Measurements from ENCODE around the gene GTPBP6.

The GTPBP6 gene

DNA sequence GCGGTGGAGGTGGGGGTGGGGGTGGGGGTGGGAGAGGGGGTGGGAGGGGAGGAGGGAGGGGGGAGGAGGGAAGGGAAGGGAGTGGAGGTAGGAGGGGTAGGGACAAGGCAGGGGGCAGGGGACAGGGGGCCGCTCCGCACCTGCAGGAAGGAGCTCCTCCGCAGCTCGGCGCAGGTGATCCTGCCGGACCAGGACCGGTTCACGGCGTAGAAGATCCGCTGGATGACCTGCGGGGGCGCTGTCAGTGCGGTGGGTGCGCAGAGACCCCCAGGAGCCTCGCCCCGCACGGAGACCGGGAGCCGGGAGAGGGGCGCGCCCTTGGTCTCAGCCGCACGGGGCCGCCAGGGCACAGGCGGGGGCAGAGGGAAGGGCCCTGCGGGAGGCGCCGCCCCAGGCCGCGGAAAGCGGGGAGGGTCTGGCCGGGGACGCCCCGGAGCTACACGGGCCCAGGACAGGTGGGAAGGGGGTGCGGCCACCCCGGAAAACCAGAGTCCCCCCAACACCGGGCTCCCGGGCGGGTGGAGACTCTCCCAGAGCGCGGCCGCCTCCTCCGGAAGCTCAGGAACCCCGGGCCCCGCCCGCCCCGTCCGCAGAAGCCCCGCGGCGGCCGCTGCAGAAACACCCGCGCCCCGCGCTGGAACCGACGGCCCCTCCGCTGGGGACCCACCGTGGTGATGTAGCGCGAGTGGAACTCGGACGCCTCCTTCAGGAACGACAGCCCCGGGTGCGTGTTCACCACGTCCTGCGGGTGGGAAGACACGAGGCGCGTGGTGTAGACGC lies 27.6 kb upstream of the GTPBP6 start:
- TF ChIP-seq, protein P1, sequence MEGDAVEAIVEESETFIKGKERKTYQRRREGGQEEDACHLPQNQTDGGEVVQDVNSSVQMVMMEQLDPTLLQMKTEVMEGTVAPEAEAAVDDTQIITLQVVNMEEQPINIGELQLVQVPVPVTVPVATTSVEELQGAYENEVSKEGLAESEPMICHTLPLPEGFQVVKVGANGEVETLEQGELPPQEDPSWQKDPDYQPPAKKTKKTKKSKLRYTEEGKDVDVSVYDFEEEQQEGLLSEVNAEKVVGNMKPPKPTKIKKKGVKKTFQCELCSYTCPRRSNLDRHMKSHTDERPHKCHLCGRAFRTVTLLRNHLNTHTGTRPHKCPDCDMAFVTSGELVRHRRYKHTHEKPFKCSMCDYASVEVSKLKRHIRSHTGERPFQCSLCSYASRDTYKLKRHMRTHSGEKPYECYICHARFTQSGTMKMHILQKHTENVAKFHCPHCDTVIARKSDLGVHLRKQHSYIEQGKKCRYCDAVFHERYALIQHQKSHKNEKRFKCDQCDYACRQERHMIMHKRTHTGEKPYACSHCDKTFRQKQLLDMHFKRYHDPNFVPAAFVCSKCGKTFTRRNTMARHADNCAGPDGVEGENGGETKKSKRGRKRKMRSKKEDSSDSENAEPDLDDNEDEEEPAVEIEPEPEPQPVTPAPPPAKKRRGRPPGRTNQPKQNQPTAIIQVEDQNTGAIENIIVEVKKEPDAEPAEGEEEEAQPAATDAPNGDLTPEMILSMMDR (IDR thresholded peaks at IDR 0.05; ENCODE audit: control insufficient read depth, extremely low read depth, insufficient read depth): no peak
- no peak overlapping the region for H3K4me3 ChIP-seq (ENCODE audit: low read depth, low read length)
- DNase-seq (ENCODE audit: low read depth): no peak

DNA sequence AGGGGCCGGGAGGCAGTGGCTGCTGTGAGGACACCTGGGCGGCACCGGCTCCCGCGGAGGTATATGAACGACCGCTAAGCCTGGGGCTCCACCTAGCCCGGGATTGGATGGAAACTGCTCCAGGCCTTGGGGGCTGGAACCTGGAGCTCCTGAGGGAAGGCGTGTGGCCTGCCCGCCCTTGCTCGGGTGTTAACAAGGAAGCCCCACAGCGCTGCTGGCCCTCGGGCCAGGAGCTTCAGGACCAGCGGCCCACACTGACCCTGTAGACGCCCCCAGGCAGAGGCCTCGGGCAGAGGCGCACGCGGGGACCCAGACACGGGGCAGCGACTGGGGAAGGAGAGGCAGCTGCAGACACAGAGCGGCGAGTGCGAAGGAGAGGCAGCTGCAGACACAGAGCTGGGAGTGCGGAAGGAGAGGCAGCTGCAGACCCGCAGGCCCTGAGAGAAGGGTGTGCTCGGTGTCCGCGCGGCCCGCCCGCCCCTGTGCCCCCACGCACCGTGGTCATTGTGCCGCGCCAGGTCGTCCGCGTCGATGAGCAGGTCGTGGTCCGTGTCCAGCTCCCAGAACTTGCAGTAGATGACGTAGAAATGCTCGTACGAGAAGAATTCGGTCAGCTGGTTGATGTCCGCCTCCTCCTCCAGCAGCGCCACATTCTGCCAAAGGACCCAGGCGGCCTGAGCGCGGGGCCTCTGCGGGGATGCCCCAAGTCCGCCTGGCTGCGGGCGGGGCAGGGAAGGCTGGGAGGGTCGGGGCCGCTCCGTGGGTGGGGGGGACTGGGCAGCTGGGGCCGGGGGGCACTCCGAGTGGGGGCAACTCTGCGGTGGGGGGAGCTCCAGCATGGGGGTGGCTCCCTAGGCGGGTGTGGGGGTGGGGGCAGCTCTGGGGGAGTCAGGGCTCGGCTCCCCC lies 26.7 kb upstream of the GTPBP6 start:
- no peak for DNase-seq (ENCODE audit: low read depth)
- no peak overlapping the region for H3K4me3 ChIP-seq (ENCODE audit: low read depth, low read length)

DNA sequence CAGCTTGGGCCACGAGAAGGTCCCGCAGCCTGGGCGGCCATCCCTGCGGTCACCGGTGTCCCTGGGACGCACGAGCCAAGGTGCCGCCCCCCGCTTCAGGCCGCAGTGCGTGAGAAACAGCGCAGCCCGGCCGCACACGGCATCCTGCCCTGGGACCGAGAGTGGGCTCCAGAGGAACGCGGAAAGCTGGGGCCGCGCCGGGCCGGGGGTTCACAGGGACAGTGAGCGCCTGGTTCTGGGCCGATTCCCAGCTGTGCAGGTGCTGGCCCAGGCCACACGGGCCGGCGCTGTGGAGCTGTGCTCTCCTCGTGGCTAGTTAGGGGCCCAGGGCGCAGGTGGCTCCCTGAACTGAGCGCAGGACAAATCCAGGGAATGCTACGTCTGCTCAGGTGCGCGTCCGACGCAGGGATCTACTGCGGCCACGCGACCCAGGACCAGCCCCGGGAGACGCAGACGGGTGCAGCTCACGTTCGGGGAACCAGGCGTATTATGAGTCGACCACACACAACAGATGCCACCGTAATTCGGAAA lies 25.8 kb upstream of the GTPBP6 start:
- H3K4me3 ChIP-seq (ENCODE audit: low read depth, low read length): no peak overlapping the region
- DNase-seq (ENCODE audit: low read depth): no peak
- TF ChIP-seq, protein P1 (IDR thresholded peaks at IDR 0.05; ENCODE audit: control insufficient read depth, extremely low read depth, insufficient read depth): no peak

More for the DNA sequence above, 26.7 kb upstream of the GTPBP6 start:
- TF ChIP-seq, protein P1 (IDR thresholded peaks at IDR 0.05; ENCODE audit: control insufficient read depth, extremely low read depth, insufficient read depth): no peak

DNA sequence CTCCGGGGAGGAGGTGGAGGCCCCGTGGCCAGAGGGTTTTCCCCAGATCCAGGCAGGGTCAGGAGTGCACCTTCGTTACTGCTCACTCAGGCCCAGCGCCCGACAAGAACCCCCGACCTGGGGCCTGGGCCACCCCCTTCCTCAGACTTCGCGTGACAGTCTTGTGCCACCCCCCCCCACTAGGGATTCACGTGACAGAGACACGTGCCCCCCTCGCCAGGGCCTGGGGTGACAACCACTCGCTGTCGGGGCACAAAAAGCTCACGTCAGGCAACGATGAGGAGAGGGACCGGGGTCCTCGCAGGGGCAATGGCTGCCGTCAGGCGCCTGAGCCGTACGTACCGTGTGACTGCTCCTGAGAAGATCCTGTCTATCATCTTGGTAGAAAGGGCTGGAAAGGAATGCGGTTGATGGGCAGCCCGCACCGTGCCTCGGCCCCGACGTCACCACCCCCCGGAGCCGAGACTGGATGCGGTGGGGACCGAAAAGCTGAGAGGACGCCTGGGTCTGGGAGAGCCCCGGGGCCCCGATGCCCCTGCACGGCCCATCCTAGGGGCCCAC lies 23.0 kb upstream of the GTPBP6 start:
- no peak overlapping the region for H3K4me3 ChIP-seq (ENCODE audit: low read depth, low read length)
- TF ChIP-seq, protein P1 (IDR thresholded peaks at IDR 0.05; ENCODE audit: control insufficient read depth, extremely low read depth, insufficient read depth): no peak
- no peak for DNase-seq (ENCODE audit: low read depth)

DNA sequence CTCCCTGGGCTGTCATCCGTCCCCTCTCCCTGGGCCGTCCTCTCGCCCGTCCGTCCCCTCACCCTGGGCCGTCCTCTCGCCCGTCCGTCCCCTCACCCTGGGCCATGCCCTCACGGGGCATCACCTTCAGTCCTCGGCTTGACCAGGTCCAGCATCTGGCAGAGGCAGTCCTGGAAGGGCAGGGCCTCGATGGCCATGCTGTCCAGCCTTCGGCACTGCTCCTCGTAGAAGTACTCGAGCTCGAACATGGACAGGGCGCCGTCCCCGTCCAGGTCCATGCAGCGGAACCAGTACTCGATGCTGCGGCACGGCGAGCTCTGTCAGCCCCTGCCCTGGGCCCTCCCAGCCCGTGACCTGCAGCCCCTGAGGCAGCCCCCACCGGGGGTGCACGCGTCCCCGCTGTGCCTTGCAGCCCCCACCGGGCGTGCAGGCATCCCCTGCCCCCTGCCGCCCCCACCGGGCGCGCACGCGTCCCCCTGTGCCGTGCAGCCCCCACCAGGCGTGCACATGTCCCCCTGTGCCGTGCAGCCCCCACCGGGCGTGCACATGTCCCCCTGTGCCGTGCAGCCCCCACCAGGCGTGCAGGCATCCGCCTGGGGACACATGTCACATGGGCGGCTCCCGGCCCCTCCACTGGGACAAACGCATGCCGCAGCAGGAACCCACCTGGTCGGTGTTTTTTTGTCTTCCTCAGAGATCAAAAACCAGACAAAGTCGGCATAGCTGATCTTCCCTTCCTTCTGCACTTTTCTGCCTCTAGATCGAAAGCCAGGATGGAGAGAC lies 22.2 kb upstream of the GTPBP6 start:
- TF ChIP-seq, protein P1 (IDR thresholded peaks at IDR 0.05; ENCODE audit: control insufficient read depth, extremely low read depth, insufficient read depth): no peak
- no peak for DNase-seq (ENCODE audit: low read depth)
- no peak overlapping the region for H3K4me3 ChIP-seq (ENCODE audit: low read depth, low read length)

DNA sequence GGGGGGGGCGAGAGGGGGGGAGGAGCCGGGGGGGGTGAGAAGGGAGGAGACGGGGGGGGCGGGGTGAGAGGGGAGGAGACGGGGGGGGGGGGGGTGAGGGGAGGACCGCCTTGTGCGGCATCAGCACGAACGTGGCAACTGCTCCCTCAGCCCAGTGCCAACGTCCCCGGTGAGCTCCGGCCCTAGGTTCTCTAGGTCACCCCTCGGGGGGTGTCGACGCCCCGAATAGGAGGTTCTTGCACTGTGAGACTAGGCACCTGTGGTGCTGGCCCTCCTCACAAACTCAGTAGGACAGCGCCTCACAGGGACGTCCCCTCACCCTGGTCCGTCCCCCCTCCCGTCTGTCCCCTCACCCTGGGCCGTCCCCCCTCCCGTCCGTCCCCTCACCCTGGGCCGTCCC lies 21.5 kb upstream of the GTPBP6 start:
- no peak for DNase-seq (ENCODE audit: low read depth)
- no peak overlapping the region for H3K4me3 ChIP-seq (ENCODE audit: low read depth, low read length)
- TF ChIP-seq, protein P1 (IDR thresholded peaks at IDR 0.05; ENCODE audit: control insufficient read depth, extremely low read depth, insufficient read depth): no peak

Measured in LNCaP clone FGC (cell line).